SK-N-MC (cell line): ENCODE data around the gene MOB1B.
"Not testable (repeated sequence)": the region's sequence is repeated elsewhere in the genome, so short reads cannot be mapped to it uniquely, and the experiment has no call there.

ENCODE experiments used
- EZH2 ChIP-seq: fragments of 200-600 bp; sonication (generic); IDR thresholded peaks from one replicate; pipeline ENCODE4 v1.6.1; 2017; ENCODE audit warnings: antibody characterized with exemption
- FOXP2 ChIP-seq: optimal IDR thresholded peaks from 2 replicates; pipeline ENCODE3; 2011; ENCODE audit warnings: mild to moderate bottlenecking, moderate library complexity; ENCODE audit not compliant: insufficient read depth; ENCODE audit errors: extremely low read length, control extremely low read depth
- POLR2AphosphoS5 ChIP-seq: IDR thresholded peaks from 2 replicates; pipeline ENCODE4 v1.6.1; 2012; ENCODE audit warnings: mild to moderate bottlenecking, low read depth, low read length, borderline replicate concordance

DNA sequence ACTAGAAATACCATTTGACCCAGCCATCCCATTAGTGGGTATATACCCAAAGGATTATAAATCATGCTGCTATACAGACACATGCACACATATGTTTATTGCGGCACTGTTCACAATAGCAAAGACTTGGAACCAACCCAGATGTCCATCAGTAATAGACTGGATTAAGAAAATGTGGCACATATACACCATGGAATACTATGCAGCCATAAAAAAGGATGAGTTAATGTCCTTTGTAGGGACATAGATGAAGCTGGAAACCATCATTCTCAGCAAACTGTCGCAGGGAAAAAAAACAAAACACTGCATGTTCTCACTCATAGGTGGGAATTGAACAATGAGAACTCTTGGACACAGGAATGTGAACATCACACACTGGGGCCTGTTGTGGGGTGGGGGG lies 115.2 kb downstream of the MOB1B start:
- TF ChIP-seq POLR2AphosphoS5, EZH2, FOXP2: not testable (repeated sequence)
